IMR-90 (cell line): Measurements from ENCODE around the gene CNTNAP1. TPM values are rescaled to one million over a fixed set of nuclear protein-coding genes. Genes with fewer than 3 reads are reported as not detected.

Experiments
- ATAC-seq: fragments of 200-7000 bp; cut with Tn5 transposase; 2 replicates; pipeline ENCODE4 v1.9.1; 2020; ENCODE audit warnings: low read depth, mild to moderate bottlenecking, moderate library complexity
- BruUV-seq: library from RNA; stranded (reverse); fragments of 400-500 nt; replicated peaks from 2 replicates; lab custom pipeline; 2021; lab: Mats Ljungman, UMichigan
- CTCF ChIA-PET: fragments of 300-600 bp; formaldehyde crosslinking; extraction: SDS; loops from one replicate; lab custom pipeline; 2021; ENCODE audit warnings: antibody characterized with exemption; lab: Yijun Ruan, JAX
- POLR2A ChIA-PET: fragments of 300-600 bp; sonication (Branson Sonifier 250); formaldehyde crosslinking; loops from one replicate; lab custom pipeline; 2022; ENCODE audit warnings: antibody characterized with exemption; ENCODE audit not compliant: unreplicated experiment; lab: Charles Lee
- DNase-seq: peaks from one replicate; pipeline ENCODE4 v3.0.0; 2013
- H2AFZ ChIP-seq: replicated peaks from 2 replicates; pipeline ENCODE3; 2013; ENCODE audit warnings: low read length, mild to moderate bottlenecking; ENCODE audit not compliant: poor library complexity
- H2AK5ac ChIP-seq: 2 replicates; pipeline ENCODE4 v1.6.1; 2013; ENCODE audit warnings: low read depth, low read length, inconsistent platforms
- H2AK9ac ChIP-seq: replicated peaks from 2 replicates; pipeline ENCODE3; 2013; ENCODE audit warnings: mild to moderate bottlenecking, low read depth, low read length, moderate library complexity; ENCODE audit not compliant: poor library complexity
- H2BK120ac ChIP-seq: 2 replicates; pipeline ENCODE4 v1.6.1; 2013; ENCODE audit warnings: low read depth, low read length, inconsistent platforms
- H2BK15ac ChIP-seq: 3 replicates; pipeline ENCODE4 v1.6.1; 2013; ENCODE audit warnings: low read depth, low read length, inconsistent platforms
- H2BK20ac ChIP-seq: 2 replicates; pipeline ENCODE4 v1.6.1; 2013; ENCODE audit warnings: low read depth, mild to moderate bottlenecking, inconsistent platforms, low read length, moderate library complexity
- H2BK5ac ChIP-seq: 2 replicates; pipeline ENCODE4 v1.6.1; 2013; ENCODE audit warnings: mild to moderate bottlenecking, low read depth, low read length, inconsistent platforms; ENCODE audit not compliant: poor library complexity, severe bottlenecking
- H3K14ac ChIP-seq: replicated peaks from 2 replicates; pipeline ENCODE4 v1.6.1; 2013; ENCODE audit warnings: low read depth, low read length, inconsistent platforms
- H3K18ac ChIP-seq: 2 replicates; pipeline ENCODE4 v1.6.1; 2013; ENCODE audit warnings: low read depth, low read length, control low read depth
- H3K23ac ChIP-seq: 2 replicates; pipeline ENCODE4 v1.6.1; 2013; ENCODE audit warnings: low read depth, low read length, inconsistent platforms
- H3K27ac ChIP-seq: 2 replicates; pipeline ENCODE4 v1.5.1; 2013; ENCODE audit warnings: mild to moderate bottlenecking, control low read depth, low read length; ENCODE audit not compliant: insufficient read depth
- H3K27me3 ChIP-seq: 2 replicates; pipeline ENCODE4 v1.6.1; 2013; ENCODE audit warnings: low read length; ENCODE audit not compliant: control insufficient read depth, insufficient read depth
- H3K36me3 ChIP-seq: 2 replicates; pipeline ENCODE4 v1.6.1; 2013; ENCODE audit warnings: low read length, mixed read lengths; ENCODE audit not compliant: control insufficient read depth, insufficient read depth
- H3K4ac ChIP-seq: 2 replicates; pipeline ENCODE4 v1.6.1; 2013; ENCODE audit warnings: low read depth, low read length, inconsistent platforms
- H3K4me1 ChIP-seq: 2 replicates; pipeline ENCODE4 v1.6.1; 2013; ENCODE audit warnings: low read length, mixed read lengths; ENCODE audit not compliant: control insufficient read depth, insufficient read depth
- H3K4me2 ChIP-seq: 2 replicates; pipeline ENCODE4 v1.6.1; 2013; ENCODE audit warnings: low read depth, mild to moderate bottlenecking, control low read depth, low read length, moderate library complexity
- H3K4me3 ChIP-seq: 2 replicates; pipeline ENCODE4 v1.5.1; 2013; ENCODE audit warnings: low read depth, mild to moderate bottlenecking, control low read depth, low read length, moderate library complexity; ENCODE audit not compliant: insufficient read depth
- H3K56ac ChIP-seq: 2 replicates; pipeline ENCODE4 v1.6.1; 2013; ENCODE audit warnings: low read length, inconsistent platforms; ENCODE audit not compliant: insufficient read depth; ENCODE audit errors: extremely low read depth
- H3K79me1 ChIP-seq, 2 experiments: 2 replicates each; pipeline ENCODE4 v1.6.1; 2013; ENCODE audit warnings: low read length in 2 of 2, inconsistent platforms in 1 of 2, low read depth in 1 of 2
- H3K9ac ChIP-seq: 2 replicates; pipeline ENCODE4 v1.6.1; 2013; ENCODE audit warnings: low read depth, low read length, control low read depth
- H3K9me1 ChIP-seq: 2 replicates; pipeline ENCODE4 v1.6.1; 2013; ENCODE audit warnings: low read length, inconsistent platforms; ENCODE audit not compliant: insufficient read depth
- H3K9me3 ChIP-seq: 2 replicates; pipeline ENCODE4 v1.6.1; 2013; ENCODE audit warnings: low read length; ENCODE audit not compliant: control insufficient read depth, insufficient read depth
- H4K20me1 ChIP-seq: 2 replicates; pipeline ENCODE4 v1.6.1; 2013; ENCODE audit warnings: low read length, inconsistent platforms; ENCODE audit not compliant: insufficient read depth
- H4K5ac ChIP-seq: 2 replicates; pipeline ENCODE4 v1.6.1; 2013; ENCODE audit warnings: mild to moderate bottlenecking, low read depth, low read length, control low read depth
- H4K8ac ChIP-seq, 2 experiments: 2 replicates each; pipeline ENCODE4 v1.6.1; 2013; ENCODE audit warnings: low read depth in 2 of 2, low read length in 2 of 2, control low read depth in 1 of 2, inconsistent platforms in 1 of 2
- H4K91ac ChIP-seq: 2 replicates; pipeline ENCODE4 v1.6.1; 2013; ENCODE audit warnings: low read depth, low read length, inconsistent platforms; ENCODE audit not compliant: insufficient read depth
- CHD1 ChIP-seq: IDR thresholded peaks from 2 replicates; pipeline ENCODE4 v1.6.1; 2012; ENCODE audit warnings: low read depth, low read length, improper control_type of control experiment
- FOS ChIP-seq: fragments of 150-350 bp; IDR thresholded peaks from 2 replicates; pipeline ENCODE4 v1.6.1; 2016; ENCODE audit warnings: low read depth, low read length
- MAZ ChIP-seq: IDR thresholded peaks from 2 replicates; pipeline ENCODE4 v1.6.1; 2012; ENCODE audit warnings: low read depth, mild to moderate bottlenecking, low read length, improper control_type of control experiment, moderate library complexity, borderline replicate concordance
- POLR2A ChIP-seq: IDR thresholded peaks from 2 replicates; pipeline ENCODE4 v1.6.1; 2012; ENCODE audit warnings: mild to moderate bottlenecking, low read depth, low read length
- RAD21 ChIP-seq: IDR thresholded peaks from 2 replicates; pipeline ENCODE4 v1.6.1; 2012; ENCODE audit warnings: low read length, improper control_type of control experiment
- USF2 ChIP-seq: fragments of 150-350 bp; IDR thresholded peaks from 2 replicates; pipeline ENCODE4 v1.6.1; 2017; ENCODE audit warnings: mild to moderate bottlenecking, antibody characterized with exemption, low read length, low read depth
- WGBS, 2 experiments: methylation state at CpG; one replicate each; pipeline versions ENCODE4 v1.1.5 to v1.1.7; 2013; ENCODE audit warnings: missing lambda C conversion rate in 2 of 2; ENCODE audit not compliant: insufficient read length in 1 of 2; ENCODE audit errors: extremely low coverage in 2 of 2; 5-methylcytosine and 5-hydroxymethylcytosine counted together
- dilution Hi-C: fragments of 300-500 bp; cut with HindIII; formaldehyde crosslinking; loops from one replicate; pipeline ENCODE4 v1.14.3; 2018; ENCODE audit warnings: low sequenced_read_pairs; ENCODE audit not compliant: unreplicated experiment
- in situ Hi-C: fragments of 300-500 bp; cut with MboI; formaldehyde crosslinking; loops from 3 replicates; pipeline ENCODE4 v1.14.3; 2019; ENCODE audit warnings: low sequenced_read_pairs, inconsistent platforms, mixed read lengths
- intact Hi-C: fragments of 100-400 bp; cut with micrococcal nuclease; formaldehyde crosslinking; loops from 2 replicates; pipeline ENCODE4 v1.10.0; 2022
- polyA plus RNA-seq, 3 experiments: library from polyadenylated mRNA; depleted of rRNA; stranded (reverse); fragments of >200 nt; gene quantifications; 2 replicates each; pipeline ENCODE4 v1.2.3, GENCODE V29; 2012; ENCODE audit warnings: low replicate concordance in 1 of 3
- total RNA-seq: library from RNA; depleted of rRNA; stranded (reverse); fragments of >200 nt; gene quantifications from 2 replicates; pipeline ENCODE4 v1.2.3, GENCODE V29; 2012

Gene CNTNAP1
- total and polyA plus RNA-seq, 2 of the 4 experiments (the other 2 are of a cell fraction), result 12.2 to 72.2 TPM

GRCh38 chr17:42640121-42640520 lies 42.2 kb upstream of the CNTNAP1 start:
- ATAC-seq, result no peak
- Histone ChIP-seq H2BK120ac (no peak overlapping the region), H3K9me3 (no peaks in the 10 kb centered on the region), H3K79me1 (no peaks in the 10 kb centered on the region), H3K4me2 (no peak overlapping the region), H3K36me3 (no peaks in the 10 kb centered on the region), H2AK5ac (no peak overlapping the region), H2BK5ac (no peak overlapping the region), H3K9ac (no peak overlapping the region), H2AK9ac (no peak overlapping the region), H4K8ac (no peak overlapping the region), H3K23ac (no peak overlapping the region), H3K27me3 (peaks cover 40% of the 10 kb centered on the region), H3K4me1 (no peaks in the 10 kb centered on the region), H3K4me3 (no peak overlapping the region), H2BK15ac (no peak overlapping the region), H3K27ac (no peak overlapping the region), H2AFZ (no peak overlapping the region), H3K14ac (no peak overlapping the region), H4K20me1 (no peaks in the 10 kb centered on the region), H3K18ac (no peak overlapping the region), H3K4ac (no peak overlapping the region), H4K91ac (no peak overlapping the region), H3K56ac (no peak overlapping the region), H4K5ac (no peak overlapping the region), H3K9me1 (no peaks in the 10 kb centered on the region), H2BK20ac (no peak overlapping the region)
- dilution Hi-C loops, result no loop called here
- WGBS, 2 experiments, result no CpG with 5 or more reads among the region's 4 CpGs
- DNase-seq, result no peak
- intact Hi-C loops, result no loop called here
- ChIA-PET POLR2A (no interaction called here), CTCF (no interaction called here)
- no peak for TF ChIP-seq MAZ
- no peak for TF ChIP-seq USF2
- TF ChIP-seq RAD21, result no peak
- no peak for TF ChIP-seq POLR2A
- no peak for TF ChIP-seq CHD1
- no peak for TF ChIP-seq FOS
- no TSS peak for BruUV-seq
- in situ Hi-C loops, result no loop called here
